Right forelimb (tissue), 1 donor: Measurements from ENCODE around the gene RFX3.

Experiments
- DNase-seq: peaks from one replicate; pipeline ENCODE4 v3.0.0-alpha.2; 2018

The RFX3 gene

GRCh38 chr9:3268223-3268622 is 257.6 kb downstream of the RFX3 start:
- no peak for DNase-seq

GRCh38 chr9:3263698-3264097 is 262.1 kb downstream of the RFX3 start:
- DNase-seq, result no peak

DNA sequence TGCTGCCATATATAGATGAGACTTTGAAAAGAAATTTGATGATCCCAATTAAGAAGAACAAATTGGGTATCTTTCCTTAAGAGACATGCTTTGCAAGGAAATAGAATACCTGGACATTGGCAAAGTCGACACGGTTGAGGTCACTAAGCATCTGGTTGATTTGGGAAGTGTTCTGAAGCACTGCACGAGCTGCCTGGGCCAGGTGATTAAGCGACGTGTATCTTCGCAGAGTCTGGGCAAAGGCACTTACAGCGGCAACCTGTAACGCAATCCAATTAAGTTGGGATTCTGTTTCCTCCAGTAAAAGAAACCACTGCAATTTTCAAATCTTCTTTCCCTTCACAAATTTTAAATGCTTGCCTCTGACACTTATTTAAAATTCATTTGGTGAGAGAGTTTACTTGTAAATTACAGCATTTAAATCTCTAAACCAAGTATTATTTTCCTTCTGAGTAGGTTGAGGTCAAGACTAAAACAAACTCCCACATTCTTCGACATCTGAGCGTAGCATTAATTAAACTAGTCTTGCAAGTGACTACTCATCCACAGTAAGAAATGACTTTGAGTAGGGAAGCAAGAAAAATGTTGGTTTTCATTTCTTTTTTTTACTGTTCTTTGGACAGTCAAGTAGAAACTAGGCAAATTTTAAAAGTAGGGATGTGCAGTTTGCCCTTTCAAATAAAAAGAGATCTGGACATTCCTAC is 262.8 kb downstream of the RFX3 start:
- no peak for DNase-seq

DNA sequence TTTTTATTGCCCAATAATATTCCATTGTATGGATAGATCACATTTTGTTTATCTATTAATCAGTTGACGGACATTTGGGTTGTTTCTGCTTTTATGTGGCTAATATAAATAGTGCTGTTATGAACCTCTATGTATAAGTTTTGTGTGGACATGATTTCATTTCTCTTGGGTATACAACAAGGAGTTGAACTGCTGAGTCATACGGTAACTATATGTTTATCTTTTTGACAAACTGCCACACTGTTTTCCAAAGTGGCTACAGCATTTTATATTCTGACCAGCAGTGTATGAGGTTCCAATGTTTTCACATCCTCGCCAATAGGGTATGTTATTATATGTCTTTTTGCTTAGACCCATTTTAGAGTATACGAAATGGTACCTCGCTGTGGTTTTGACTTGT is 264.3 kb downstream of the RFX3 start:
- no peak for DNase-seq

DNA sequence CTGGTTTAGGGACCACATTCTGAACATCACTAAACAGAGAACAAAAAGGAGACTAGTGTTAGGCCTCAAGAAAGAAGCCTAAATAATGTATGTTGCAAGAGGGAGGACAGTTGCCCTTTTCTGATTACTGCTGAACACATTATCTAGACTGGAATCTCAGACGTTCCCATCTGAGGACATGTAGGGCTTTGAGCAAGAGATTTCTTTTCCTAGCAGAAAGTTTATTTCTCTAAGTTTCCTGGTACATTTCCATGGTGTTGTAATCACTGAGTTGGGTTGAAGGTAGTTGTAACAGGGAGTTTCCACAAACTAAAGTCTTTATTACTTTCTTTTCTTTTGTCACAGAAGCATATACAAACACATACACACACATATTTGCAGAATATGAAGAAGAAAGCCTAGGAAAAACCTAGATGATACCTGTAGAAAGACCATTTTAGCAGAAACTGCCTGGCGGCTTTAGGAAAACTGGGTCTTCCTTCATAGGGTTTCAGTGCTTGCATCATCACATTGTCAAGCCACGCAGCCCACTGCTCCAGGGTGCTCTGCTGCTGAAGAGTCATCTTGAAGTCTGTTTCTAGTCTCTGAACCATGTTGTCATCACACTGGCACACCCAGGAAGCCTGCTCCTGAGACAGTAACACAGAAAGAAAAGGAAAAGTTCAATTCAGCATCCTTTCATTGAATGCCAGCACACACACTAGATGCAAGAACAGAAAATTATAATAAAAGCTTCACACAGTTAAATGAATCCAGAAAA is 269.1 kb downstream of the RFX3 start:
- DNase-seq, result no peak

DNA sequence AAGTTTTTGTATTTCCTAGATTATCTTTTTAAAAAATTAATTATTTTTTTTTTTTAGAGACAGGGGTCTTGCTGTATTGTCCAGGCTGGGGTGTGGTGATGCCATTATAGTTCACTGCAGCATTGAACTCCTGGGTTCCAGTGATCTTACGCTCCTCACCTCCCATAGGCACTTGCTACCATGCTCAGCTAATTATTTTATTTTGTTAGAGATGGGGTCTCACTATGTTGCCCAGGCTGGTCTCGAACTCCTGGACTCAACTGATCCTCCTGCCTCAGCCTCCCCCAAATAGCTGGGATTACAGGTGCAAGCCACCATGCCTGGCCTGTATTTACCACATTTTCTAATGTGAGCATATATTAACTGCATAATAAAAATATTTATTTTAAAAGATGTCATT is 274.5 kb downstream of the RFX3 start:
- no peak for DNase-seq

- no peak for DNase-seq
Observed at GRCh38 chr9:3250741-3251140, 275.1 kb downstream of the RFX3 start.

DNA sequence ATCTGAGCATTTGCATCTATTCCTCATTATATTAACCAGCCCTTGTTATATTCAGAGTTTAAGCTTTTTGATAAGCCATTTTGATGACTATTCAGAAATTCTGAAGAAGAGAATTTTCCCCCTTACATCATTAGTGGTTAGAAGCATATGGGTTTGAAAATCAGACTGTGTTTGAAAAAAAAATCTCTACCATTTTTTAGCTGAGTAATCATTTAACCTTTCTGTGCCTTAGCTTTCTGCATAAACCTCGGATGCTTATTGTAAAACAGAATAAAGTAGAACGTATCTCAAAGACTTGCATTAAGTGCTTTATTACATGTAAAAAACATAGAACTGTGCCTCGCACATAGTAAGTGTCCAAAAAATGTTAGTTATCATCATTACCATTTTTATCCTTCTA is 278.6 kb downstream of the RFX3 start:
- DNase-seq, result no peak

- no peak for DNase-seq
Observed at GRCh38 chr9:3246241-3246640, 279.6 kb downstream of the RFX3 start.

GRCh38 chr9:3244963-3245653 is 280.7 kb downstream of the RFX3 start:
- DNase-seq, result no peak

DNA sequence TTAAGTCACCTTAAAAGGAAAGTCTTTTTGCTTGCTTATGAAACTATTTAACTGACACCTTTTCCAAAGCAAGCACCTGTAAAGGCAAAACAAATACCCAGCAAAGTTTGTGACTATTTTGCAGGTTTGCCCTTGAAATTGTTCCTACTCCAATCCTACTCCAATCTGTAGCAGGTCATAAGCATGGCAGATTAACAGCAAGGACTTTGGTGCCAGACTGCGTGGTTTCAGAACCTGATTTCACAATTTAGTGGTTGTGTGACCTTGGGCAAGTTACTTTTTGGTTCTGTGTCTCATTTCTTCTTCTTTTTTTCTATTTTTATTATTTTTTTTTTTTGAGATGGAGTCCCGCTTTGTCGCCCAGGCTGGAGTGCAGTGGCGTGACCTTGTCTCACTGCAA is 282.1 kb downstream of the RFX3 start:
- DNase-seq, result no peak

DNA sequence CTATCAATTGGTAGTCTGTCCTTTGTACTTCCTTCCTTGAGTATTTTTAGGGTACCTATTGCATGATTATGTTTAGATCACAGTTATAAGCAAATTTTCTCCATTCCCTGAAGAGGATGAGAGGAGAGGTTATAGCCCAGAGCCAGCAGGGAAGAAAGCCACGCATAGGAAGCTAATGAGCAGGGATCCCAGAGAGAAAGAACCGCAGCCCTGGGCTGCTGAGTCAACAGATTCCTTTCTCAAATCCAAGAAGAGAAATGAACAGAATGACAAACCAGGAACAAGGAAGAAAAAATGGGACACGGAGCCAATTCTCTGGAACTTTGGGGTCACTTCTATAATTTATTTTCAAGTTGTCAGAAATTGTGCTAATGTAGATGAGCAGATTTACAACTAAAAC is 284.5 kb downstream of the RFX3 start:
- no peak for DNase-seq

GRCh38 chr9:3240656-3241268 is 285.0 kb downstream of the RFX3 start:
- peak; percentile 65 for DNase-seq

GRCh38 chr9:3239240-3239639 is 286.6 kb downstream of the RFX3 start:
- DNase-seq, result no peak

DNA sequence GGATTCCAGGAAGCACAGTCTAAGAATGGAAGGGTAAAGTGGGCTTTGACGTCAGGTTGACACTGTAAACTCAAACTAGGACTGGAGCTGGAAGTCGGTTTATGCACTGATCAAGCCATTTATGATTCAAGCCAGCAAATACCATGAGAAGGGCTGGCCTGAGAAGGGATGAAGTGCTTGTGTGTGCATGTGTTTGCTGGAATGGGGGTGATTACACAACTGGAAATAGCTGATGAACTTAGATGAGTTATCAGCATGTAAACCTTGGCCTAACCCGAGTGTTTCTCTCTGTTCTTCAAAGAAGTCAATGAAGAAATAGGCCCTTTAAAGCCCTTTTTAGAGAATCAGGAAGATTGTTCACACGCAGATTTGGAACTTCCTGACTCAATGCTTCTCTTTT is 287.6 kb downstream of the RFX3 start:
- DNase-seq, result no peak

- no peak for DNase-seq
Observed at GRCh38 chr9:3237121-3237520, 288.7 kb downstream of the RFX3 start.

- DNase-seq, result no peak
Observed at GRCh38 chr9:3235497-3235896, 290.3 kb downstream of the RFX3 start.

DNA sequence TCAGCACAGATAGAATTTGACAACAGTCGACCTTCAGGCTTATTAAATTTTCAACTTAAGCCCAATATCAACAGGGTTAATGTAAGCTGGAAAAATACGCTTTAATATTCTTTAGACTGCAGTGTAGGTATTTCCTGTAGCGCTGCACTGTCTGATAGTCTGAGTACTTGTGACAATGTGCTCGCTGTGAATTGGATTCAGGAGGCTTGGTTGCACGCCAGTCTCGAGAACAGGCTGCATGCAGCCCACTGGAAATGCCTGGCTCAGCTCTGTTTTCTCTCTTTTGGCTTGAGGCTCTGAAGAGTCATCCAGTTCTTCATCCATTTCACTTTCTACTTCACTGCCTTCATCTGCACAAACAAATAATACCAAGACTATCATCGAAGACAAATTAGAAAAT is 300.9 kb downstream of the RFX3 start:
- DNase-seq, result peak; percentile 53

DNA sequence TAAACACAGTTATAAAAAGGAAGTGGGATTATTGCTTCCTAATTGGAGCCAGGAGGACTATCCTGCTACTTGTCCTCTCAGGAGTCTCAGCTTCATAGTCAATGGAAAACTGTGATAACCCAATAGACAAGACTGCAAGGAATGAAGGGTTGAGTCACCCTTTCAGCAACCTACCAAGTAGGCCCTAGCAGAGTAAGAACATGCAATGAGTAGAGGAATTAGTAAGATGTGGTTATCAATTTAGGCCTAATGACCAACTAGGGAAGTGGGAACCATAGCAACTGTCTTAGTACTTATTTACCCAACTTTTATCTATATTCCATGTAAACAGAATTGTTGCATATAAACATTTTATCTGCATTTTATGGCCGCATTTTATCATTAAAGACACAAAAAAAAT is 310.1 kb downstream of the RFX3 start:
- no peak for DNase-seq

DNA sequence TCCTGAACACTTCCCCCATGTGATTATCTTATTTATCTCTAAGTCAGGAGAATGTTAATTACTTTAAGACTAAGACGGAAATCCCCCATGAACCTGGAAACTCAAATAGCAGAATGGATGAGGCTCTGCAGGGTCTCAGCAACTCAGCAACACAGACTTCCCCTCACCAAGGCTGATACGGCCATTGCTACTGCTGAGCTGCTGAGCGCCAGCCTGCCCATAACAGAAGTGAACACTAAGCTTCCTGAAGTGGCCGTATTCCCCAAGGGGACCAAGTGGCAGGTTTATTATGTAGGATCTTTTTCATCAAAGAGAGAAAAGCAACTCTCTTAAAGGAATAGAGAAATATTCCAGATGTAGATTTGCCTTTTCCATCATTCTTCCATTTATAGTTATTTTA is 311.1 kb downstream of the RFX3 start:
- DNase-seq, result no peak

- no peak for DNase-seq
Observed at GRCh38 chr9:3205421-3206095, 320.2 kb downstream of the RFX3 start.

GRCh38 chr9:3200331-3200774 is 325.4 kb downstream of the RFX3 start:
- no peak for DNase-seq

DNA sequence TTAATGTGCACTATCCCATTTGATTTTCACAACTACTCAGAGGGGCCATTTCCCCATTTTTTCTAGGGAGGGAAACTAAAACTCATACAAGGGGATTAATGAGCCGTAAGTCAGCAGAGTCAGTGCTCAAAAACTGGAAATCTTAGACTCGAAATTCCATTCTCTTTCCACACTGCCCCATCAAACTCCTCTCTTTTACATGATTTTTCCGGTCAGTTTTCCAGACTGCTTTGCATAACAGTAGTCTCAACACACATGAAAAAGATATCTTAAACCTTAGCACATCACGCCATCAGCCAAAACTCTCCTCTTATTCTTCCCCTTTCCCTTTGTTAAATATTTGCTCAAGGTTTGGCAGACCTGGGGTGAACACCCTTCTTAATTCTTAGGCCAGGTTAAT is 332.0 kb downstream of the RFX3 start:
- no peak for DNase-seq
